GM19351 (cell line): ENCODE results near the gene PIK3C2G.
A peak's percentile ranks its signal among the peaks of the same experiment; 100 is the strongest.

ENCODE experiments used
- ATAC-seq: cut with Tn5 transposase; IDR thresholded peaks from one replicate; pipeline ENCODE4 v1.9.1; 2021; ENCODE audit warnings: mild to moderate bottlenecking, moderate library complexity; ENCODE audit not compliant: unreplicated experiment

PIK3C2G gene

DNA sequence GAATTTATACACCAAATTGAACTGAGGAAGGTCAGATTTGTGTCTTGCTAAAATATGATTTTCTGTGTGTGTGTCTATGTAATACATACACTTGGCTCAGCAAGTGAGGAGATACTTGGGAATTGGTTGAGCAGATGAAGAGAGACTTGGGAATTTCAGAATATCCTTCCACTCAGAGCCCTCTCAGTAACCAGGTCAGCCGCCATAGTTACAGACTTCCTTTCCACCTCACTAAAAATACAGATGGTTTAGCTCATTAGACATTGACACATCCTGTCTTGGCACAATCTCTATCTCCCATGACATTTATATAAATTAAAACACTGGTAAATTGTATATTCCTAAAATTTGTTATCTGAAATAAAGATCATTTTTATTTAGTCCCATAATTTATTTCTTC, 15.9 kb downstream of the PIK3C2G start:
- no peak for ATAC-seq

DNA sequence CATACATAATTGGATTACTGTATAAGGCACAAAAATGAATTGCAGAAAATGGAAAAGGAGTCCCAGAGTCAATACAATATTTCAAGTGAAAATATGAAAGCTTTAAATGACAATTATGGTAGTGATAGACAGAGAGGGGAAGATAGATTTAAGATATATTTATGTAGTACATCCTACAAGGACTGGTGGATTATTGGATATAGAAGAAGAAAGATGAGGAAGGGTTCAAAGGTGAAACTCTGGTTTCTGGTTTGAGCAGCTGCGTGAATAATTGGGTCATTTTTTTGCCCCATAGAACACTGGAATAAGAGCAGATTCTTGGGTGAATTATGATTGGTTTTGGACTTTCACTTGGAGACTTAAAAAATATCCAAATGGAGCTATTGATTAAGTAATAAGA, 19.4 kb downstream of the PIK3C2G start:
- ATAC-seq = no peak

DNA sequence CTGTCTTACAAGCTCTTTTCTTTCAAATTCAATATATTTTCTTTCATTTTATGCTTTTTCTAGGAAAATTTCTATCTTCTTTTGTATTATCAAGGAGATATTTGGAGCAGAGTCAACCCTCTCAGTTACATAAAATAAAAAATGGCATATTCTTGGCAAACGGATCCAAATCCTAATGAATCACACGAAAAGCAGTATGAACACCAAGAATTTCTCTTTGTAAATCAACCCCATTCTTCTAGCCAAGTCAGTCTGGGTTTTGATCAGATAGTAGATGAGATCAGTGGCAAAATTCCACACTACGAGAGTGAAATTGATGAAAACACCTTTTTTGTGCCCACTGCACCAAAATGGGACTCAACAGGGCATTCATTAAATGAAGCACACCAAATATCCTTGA, 20.6 kb downstream of the PIK3C2G start:
- no peak for ATAC-seq

DNA sequence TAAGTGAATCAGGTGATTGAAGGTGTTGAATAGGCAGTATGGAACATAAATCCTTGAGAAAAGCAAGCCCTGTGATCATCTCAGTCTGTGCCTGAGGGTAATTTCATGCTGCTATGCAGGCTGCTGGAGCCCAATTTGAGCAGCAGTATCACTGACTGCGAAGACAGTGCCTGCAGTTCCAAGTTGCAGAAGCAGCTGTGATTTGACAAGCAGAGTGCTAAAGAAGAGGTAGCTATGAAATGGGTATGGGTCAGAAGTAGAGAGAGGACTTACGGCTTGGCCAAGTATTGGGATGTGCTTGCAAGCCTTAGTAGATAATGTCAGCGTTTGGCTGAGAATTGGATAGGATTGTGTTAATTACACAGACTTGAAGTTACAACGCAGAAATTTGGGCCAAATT, 22.5 kb downstream of the PIK3C2G start:
- no peak for ATAC-seq

DNA sequence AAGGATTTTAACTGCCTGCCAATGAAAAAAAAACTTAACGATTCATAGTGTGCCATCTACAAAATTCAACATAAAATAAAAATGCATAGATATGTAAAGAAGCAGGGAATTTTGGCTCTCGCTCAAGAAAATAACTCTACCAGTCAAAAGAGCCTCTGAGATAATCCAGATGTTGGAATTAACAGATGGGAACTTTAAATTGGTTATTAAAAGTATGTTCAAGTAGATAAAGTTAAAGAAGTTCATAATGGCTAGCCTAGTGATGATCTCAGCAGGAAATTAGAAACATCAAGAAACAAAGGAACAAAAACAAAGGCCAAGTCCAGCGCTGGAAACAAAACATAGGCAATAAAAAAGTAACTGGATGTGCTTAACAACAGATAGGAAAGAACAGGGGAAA, 23.1 kb downstream of the PIK3C2G start:
- ATAC-seq = no peak

DNA sequence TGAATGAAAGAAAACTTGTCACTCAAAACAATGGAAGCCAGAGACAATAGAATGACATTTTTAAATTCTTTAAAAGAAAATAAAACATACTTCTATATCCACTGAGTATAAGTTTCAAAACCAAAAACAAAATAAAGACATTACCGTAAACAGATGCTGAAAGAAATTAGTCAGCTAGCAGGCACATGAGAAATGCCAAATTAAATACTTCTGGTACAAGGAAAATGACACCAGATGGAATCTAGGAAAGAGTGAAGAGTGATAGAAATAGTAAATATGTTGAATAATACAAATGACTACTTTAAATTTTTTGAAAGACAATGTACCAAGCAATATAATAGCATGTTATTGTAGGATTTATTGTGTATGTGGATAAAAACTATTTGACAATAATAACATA, 23.8 kb downstream of the PIK3C2G start:
- no peak for ATAC-seq

DNA sequence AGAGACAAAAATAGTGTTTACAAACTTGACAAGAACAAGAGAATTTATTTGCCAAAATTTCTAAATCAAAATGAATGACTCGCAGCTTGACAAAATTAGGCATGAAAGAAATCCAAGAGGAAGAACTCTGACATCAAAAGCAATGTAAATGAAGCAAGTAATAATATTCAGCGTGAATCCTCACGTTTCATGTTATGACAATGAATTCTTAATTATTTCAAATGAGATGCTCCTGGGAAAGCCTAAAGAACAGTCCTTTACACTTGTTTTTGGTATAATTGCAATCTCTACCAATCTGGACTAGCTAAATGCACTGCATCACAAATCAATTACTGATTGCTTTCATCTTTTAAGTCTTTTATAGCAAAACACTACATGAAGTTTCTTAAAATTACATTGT, 29.1 kb downstream of the PIK3C2G start:
- no peak for ATAC-seq

DNA sequence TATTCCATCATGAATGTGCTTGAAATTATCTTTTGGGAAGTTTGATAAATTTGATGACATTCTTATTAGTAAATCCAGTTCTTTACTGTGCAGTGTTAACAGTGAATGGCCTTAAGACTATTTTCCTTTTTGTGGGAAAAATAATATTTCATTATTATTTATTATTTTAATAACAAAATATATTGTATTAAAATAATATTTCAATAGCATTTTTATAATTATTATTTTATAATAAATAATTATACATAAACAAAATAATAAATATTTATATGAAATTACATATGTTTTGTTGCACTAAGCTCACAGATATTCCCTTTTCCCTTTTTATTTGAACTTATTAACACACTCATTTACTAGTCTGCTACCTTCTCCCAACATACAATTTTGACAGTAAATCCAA, 33.6 kb downstream of the PIK3C2G start:
- ATAC-seq = no peak

DNA sequence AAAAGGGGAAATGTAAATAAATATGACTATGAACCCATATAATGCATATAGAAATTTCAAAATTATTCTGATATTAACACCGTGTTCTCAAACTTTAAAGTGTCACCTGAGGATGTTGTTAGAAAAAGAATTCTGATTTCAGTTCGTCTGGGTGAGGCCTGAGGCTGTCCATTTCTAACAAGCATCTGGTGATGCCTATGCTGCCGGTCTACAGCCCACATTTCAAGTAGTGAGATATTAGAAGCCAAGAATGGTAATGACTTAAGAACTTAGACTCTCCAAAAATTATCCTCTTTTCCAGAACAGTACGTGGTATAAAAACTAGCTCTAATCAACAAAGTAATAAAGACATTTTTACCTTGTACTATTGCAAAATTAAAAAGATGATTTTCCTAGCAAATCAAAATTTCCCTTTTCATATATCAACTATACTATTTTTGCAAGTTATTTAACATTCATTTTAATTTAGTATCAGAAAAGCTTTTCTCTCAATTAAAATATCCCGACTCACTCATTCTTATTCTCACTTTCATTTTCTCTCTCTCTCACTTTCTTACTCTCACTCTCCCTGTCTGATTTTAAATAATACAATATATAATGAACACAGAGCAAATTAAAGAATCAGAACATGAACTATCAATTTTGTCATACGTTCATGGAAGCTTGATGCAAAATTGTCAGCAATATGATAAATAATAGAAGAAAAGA, 35.0 kb downstream of the PIK3C2G start:
- ATAC-seq = no peak

DNA sequence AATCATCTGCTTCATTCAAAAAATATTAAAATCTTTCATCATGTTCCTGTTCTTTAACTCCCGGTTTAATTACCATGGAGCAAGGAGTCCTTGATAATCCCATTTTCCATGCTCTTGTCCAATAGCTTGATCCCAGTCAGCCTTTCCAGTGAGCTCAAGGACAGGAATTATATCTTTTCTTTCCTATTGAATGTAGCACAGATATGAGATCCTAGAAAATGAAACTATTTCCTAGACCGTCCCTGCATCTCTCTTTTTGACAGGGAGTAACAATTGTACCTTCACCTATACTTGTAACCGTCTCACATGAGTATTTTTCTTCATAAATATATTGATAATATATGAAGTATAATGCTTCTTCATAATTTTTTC, 35.6 kb downstream of the PIK3C2G start:
- ATAC-seq = no peak

DNA sequence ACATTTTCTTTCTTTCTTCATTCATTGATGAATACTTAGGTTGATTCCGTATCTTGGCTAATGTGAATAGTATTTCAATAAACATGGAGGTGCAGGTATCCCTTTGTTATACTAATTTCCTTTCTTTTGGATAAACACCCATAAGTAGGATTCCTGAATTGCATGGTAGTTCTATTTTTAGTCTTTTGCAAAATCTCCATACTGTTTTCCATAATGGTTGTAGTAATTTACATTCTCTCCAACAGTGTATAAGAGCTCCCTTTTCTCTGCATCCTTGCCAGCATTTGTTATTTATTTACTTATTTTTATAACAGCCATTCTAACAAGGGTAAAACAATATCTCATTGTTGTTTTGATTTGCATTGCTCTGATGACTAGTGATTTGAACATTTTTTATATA, 36.6 kb downstream of the PIK3C2G start:
- no peak for ATAC-seq

DNA sequence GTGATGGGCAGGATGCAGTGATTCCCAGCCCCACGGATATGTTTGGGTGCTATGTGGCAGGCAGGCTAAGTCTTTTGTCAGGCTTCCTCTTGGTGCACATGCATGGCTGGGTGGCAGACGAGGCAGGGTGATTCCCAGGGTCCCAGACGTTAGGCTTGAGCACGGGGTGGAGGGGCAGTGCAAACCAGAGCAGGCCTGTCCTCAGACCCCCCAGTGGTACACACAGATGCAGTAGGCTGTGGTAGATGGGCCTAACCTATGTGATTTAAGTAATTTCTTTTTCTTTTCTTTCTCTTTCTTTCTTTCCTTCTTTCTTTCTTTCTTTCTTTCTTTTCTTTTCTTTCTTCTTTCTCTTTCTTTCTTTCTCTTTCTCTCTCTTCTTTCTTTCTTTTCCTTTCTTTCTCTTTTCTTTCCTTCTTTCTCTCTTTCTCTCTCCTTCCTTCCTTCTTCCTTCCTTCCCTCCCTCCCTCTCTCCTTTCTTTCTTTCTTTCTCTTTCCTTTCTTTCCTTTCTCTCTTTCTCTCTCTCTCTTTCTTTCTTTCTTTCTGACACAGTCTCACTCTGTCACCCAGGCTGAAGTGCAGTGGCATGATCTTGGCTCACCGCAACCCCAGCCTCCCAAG, 41.6 kb downstream of the PIK3C2G start:
- no peak for ATAC-seq

DNA sequence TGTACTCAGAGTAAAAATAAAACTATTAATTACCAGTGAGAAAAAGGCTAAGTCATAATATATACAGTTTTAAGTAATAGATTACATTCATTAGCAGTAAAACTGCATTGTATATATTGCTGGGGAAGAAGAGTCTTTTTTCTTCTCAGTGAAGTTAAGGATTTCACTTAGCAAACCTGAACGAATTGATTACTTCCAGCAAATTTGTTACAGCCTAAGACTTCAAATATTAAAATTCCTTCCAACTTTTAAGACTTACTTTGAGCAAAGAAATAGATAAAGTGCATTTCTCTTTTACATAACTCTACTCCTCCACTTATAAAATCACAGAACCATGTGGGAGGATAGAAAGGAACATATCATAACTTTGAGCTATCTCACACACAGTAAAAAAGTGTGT, 43.3 kb downstream of the PIK3C2G start:
- no peak for ATAC-seq

DNA sequence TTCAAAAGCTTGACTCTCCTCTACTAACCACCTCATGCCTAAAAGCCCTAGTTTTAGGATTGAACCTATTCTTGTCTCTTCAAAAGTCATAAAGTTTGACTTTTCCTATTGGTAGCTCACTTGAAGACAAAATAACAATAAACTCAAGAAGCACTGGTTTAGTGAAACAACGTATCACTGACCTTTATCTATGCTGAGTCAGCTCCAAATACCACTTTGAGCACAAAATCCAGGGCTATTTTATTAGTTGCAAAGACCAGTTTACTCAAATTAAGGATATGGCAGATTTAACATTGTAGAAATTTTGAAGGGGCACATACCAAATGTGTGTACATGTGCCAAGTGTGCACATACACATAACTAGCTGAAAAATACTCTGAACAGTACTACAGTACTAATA, 45.0 kb downstream of the PIK3C2G start:
- ATAC-seq = no peak

DNA sequence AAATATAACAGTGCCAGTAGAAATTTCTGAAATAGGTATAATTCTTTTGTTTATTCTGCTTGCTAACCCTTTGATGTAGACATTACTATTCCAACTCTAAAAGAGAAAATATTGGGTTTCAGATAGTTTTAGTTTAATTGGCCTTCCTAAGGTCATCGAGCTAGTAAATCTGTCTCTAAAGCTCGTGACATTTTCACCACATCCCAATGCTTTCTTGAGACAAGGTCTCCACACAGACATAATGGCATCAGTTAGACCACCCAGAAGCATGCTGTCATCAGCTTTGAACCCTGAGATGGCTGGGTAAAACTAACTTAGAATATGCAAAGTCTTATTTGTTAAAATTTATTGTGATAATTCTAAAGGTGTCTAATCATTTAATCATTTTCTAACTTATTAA, 52.0 kb downstream of the PIK3C2G start:
- ATAC-seq = no peak

DNA sequence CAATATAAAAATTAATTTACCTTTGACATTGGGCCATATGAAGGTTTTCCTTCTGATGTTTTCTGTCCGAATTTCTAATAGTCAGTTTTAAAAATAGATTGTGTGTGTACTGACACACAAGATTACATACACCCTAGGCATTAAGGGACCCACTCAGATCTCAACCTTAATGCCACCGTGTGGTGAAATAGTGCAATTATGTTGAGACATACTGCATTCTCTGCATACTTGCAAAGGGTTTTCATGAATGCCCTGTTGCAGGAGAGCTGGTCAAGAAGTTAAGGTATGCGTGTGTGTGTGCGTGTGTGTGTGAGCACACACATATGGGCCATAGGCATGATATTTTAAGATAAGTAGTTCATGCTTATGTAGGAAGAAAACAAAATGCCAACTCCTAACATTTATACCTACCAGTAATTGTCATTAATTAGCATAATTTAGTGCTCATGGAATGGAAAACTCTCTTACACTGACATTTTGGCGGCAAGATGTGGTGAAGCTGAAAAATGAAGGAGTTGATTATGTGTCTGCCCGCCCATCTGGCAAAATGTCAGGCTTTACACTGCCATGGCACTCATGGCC, 58.8 kb downstream of the PIK3C2G start:
- ATAC-seq = peak; percentile 85

DNA sequence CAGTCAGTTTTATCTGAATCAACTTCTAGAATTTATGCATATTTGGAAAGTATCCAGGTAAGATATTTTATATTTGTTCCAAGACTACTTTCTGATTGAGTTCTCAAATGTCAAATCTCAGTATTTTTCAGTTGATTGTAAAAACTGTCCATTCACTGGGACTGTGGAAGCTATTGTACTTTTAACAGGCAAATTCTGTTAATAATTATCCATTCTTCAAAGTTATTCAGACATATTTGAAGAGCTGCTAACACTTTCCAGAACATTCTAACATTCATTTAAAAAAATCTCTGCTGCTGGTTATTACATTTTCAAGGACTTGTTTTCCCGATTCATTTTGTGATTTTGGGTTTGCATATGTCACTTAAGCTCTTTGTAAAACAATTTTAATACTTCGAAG, 59.7 kb downstream of the PIK3C2G start:
- no peak for ATAC-seq

DNA sequence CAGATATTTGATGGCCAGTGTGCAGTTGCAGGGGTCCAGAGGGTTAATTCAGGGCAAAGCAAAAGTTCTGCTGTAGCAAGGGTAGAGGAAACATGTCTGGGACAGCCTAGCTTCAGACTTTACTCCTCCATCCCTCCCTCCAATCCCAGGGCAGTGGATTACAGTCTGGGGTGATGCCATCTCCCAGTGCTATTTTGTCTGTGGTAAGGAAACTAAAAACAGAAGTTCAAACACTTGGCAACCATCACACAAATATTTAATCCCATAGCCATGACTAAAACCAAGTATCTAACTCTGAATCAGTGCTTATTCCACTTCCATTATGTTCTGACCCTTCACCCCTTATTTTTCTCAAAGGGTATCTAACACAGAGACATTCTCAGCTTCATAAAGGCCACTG, 61.8 kb downstream of the PIK3C2G start:
- no peak for ATAC-seq

DNA sequence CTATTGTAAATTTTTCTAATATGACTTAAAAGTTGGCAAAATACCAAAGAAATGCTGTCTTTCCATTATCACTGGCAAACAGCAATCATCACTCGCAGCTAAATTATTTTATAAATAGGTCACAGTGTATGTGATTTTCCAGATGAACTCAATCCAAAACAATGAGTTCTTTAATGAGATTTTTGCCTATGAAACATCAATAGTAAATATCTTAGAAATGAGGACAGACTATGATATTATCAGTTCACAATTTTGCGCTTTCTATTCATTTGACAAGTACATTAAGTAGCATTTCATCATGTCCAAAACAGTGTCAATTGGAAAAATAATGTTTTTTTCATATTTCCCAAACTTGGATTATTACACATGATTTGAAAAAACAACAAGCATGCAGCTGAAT, 65.7 kb downstream of the PIK3C2G start:
- ATAC-seq = no peak

DNA sequence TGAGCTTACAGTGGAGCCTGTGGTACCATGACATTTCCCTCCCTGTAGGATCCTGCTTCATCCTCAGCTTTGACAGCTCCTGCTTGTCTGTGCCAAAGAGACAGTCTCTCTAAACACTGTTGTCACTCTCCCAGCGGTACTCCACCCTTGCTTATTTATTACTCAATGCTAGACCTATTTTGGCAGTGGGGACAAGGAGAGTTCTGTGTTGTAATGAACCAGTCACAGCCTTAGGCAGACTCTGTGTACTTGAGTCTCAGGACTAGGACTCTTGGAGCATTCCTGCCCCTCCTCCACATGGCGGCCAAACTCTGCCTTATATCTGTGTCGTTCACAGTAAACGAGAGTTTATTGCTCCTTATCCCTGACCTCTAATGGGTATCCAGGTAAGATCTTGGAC, 70.9 kb downstream of the PIK3C2G start:
- ATAC-seq = no peak

DNA sequence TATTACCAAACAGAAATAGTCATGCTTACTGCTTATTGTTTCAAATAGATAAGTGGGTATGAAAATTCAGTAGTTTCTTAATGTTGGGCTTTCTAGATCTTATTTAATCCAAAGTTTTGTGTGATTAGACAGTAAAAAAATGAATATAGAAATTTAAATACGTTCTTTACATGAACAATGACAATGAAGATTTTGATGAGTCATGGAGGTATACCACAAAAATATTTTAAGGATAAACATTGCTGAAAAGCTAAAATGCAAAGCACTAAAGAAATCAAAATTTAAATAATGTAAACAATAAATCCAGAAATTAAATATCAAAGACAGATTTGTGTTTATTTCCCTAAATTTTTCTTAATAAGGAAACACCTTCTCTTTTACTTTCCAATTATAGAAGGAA, 78.3 kb downstream of the PIK3C2G start:
- ATAC-seq = no peak

DNA sequence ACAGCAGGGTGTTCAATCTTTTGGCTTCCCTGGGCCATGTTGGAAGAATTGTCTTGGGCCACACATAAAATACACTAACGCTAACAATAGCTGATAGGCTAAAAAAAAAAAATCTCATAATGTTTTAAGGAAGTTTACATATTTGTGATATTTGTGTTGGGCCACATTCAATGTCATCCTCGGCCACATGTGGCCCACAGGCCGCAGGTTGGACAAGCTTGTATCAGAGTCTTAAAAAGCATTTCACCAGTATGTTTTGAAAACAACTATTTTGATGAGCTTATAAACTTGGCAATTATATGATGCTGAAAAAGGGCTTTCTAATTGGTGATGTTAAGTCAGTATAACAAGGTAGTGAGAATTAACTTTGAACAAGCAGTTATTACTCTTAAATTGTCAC, 78.9 kb downstream of the PIK3C2G start:
- ATAC-seq = no peak

DNA sequence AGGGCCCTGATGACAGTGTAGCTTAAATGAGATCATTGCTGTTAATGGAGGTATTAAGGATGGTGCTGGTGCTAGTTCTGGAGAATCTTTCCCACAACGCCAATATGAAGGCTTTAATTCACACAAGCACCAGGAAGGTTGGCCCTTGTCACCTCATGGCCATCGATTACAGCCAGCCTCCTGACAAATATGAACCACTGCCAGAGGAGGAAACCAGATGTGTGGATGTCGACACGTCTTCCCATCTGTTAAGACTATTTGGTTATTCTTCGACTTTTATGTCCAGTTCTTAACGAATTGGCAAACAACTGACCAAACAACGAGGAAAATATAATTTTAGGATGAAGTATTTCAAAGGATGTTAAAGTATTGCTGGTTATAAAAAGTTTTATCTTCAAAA, 79.5 kb downstream of the PIK3C2G start:
- no peak for ATAC-seq
